Liver (tissue), 3 donors: ENCODE data around the gene DHX16.

Experiments
- EGR1 ChIP-seq, 2 donors: IDR thresholded peaks; 2 replicates each; pipeline ENCODE4 v1.6.1; 2016 to 2018; ENCODE audit warnings: antibody characterized with exemption in 2 of 2, low read depth in 2 of 2
- FOXA1 ChIP-seq: IDR thresholded peaks from 2 replicates; pipeline ENCODE4 v1.6.1; 2016; ENCODE audit warnings: antibody characterized with exemption
- HNF4A ChIP-seq, 2 donors: conservative IDR thresholded peaks; 2 replicates each; pipeline ENCODE4 v1.6.1; 2016; ENCODE audit warnings: antibody characterized with exemption in 2 of 2, mild to moderate bottlenecking in 2 of 2
- HNF4G ChIP-seq: IDR thresholded peaks from 2 replicates; pipeline ENCODE4 v1.6.1; 2016; ENCODE audit warnings: antibody characterized with exemption
- JUND ChIP-seq, 2 donors: IDR thresholded peaks; 2 replicates each; pipeline ENCODE4 v1.6.1; 2016; ENCODE audit warnings: antibody characterized with exemption in 2 of 2
- MAX ChIP-seq: IDR thresholded peaks from 2 replicates; pipeline ENCODE4 v1.6.1; 2016; ENCODE audit warnings: antibody characterized with exemption
- SP1 ChIP-seq: IDR thresholded peaks from 2 replicates; pipeline ENCODE4 v1.6.1; 2018; ENCODE audit warnings: antibody characterized with exemption, mild to moderate bottlenecking
- TAF1 ChIP-seq: conservative IDR thresholded peaks from 2 replicates; pipeline ENCODE4 v1.6.1; 2016; ENCODE audit warnings: antibody characterized with exemption, mild to moderate bottlenecking
- YY1 ChIP-seq: IDR thresholded peaks from 2 replicates; pipeline ENCODE4 v1.6.1; 2016; ENCODE audit warnings: antibody characterized with exemption, mild to moderate bottlenecking
- TF ChIP-seq, protein P1 (sequence below): fragments of 150-350 bp; IDR thresholded peaks from 2 replicates; pipeline ENCODE4 v1.5.1; 2017; ENCODE audit warnings: improper control_type of control experiment, low read depth, low read length; ENCODE audit not compliant: missing input control
- TF ChIP-seq, protein P2 (sequence below): IDR thresholded peaks from 2 replicates; pipeline ENCODE4 v1.6.1; 2016; ENCODE audit warnings: antibody characterized with exemption, mild to moderate bottlenecking
- TF ChIP-seq, protein P3 (sequence below): IDR thresholded peaks from 2 replicates; pipeline ENCODE4 v1.6.1; 2016; ENCODE audit warnings: antibody characterized with exemption
- donor health status: healthy.
- donor health status: healthy.

- TF ChIP-seq EGR1 (IDR thresholded peaks at IDR 0.05; ENCODE audit: low read depth in 2 of 2) (no peak), HNF4G (no peak), FOXA1 (no peak), MAX (no peak), TAF1 (no peak), YY1 (no peak), SP1 (no peak), JUND (IDR thresholded peaks at IDR 0.05) (no peak), HNF4A (conservative IDR thresholded peaks at IDR 0.05) (no peak)
- TF ChIP-seq, protein P1, sequence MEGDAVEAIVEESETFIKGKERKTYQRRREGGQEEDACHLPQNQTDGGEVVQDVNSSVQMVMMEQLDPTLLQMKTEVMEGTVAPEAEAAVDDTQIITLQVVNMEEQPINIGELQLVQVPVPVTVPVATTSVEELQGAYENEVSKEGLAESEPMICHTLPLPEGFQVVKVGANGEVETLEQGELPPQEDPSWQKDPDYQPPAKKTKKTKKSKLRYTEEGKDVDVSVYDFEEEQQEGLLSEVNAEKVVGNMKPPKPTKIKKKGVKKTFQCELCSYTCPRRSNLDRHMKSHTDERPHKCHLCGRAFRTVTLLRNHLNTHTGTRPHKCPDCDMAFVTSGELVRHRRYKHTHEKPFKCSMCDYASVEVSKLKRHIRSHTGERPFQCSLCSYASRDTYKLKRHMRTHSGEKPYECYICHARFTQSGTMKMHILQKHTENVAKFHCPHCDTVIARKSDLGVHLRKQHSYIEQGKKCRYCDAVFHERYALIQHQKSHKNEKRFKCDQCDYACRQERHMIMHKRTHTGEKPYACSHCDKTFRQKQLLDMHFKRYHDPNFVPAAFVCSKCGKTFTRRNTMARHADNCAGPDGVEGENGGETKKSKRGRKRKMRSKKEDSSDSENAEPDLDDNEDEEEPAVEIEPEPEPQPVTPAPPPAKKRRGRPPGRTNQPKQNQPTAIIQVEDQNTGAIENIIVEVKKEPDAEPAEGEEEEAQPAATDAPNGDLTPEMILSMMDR: no peak
- TF ChIP-seq, protein P2, sequence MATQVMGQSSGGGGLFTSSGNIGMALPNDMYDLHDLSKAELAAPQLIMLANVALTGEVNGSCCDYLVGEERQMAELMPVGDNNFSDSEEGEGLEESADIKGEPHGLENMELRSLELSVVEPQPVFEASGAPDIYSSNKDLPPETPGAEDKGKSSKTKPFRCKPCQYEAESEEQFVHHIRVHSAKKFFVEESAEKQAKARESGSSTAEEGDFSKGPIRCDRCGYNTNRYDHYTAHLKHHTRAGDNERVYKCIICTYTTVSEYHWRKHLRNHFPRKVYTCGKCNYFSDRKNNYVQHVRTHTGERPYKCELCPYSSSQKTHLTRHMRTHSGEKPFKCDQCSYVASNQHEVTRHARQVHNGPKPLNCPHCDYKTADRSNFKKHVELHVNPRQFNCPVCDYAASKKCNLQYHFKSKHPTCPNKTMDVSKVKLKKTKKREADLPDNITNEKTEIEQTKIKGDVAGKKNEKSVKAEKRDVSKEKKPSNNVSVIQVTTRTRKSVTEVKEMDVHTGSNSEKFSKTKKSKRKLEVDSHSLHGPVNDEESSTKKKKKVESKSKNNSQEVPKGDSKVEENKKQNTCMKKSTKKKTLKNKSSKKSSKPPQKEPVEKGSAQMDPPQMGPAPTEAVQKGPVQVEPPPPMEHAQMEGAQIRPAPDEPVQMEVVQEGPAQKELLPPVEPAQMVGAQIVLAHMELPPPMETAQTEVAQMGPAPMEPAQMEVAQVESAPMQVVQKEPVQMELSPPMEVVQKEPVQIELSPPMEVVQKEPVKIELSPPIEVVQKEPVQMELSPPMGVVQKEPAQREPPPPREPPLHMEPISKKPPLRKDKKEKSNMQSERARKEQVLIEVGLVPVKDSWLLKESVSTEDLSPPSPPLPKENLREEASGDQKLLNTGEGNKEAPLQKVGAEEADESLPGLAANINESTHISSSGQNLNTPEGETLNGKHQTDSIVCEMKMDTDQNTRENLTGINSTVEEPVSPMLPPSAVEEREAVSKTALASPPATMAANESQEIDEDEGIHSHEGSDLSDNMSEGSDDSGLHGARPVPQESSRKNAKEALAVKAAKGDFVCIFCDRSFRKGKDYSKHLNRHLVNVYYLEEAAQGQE: no peak
- TF ChIP-seq, protein P3, sequence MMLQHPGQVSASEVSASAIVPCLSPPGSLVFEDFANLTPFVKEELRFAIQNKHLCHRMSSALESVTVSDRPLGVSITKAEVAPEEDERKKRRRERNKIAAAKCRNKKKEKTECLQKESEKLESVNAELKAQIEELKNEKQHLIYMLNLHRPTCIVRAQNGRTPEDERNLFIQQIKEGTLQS: no peak
Measured at GRCh38 chr6:30611150-30611855, 61.5 kb downstream of the DHX16 start.
